Measurements from ENCODE around the gene GREB1L.

Gene GREB1L

GRCh38 chr18:21525916-21526315, 283.9 kb downstream of the GREB1L start:
- H4K8ac ChIP-seq (ENCODE audit: low read depth, low read length), result no peak overlapping the region
- no peaks in the 10 kb centered on the region for H3K4me1 ChIP-seq (ENCODE audit: control insufficient read depth in 1 of 2, insufficient read depth in 2 of 2, low read length in 2 of 2)
- no peak overlapping the region for H4K91ac ChIP-seq (ENCODE audit: low read depth, low read length)
- WGBS (ENCODE audit: extremely low coverage, insufficient coverage, insufficient read length), result no CpG with 5 or more reads among the region's 2 CpGs
- H4K12ac ChIP-seq (ENCODE audit: low read depth, low read length), result no peak overlapping the region
- H3K4me2 ChIP-seq (ENCODE audit: low read length), result no peak overlapping the region
- H3K9ac ChIP-seq (ENCODE audit: low read length), result no peak overlapping the region
- no peak overlapping the region for H3K4ac ChIP-seq (ENCODE audit: low read depth, low read length)
- H2BK120ac ChIP-seq (ENCODE audit: insufficient read depth, low read length, poor library complexity), result no peak overlapping the region
- no peaks in the 10 kb centered on the region for H3K79me2 ChIP-seq (ENCODE audit: control insufficient read depth, insufficient read depth, low read length, poor library complexity)
- H3K9me3 ChIP-seq (ENCODE audit: insufficient read depth, low read depth, low read length), result no peaks in the 10 kb centered on the region
- H2AFZ ChIP-seq (ENCODE audit: insufficient read depth, low read length, poor library complexity), result no peak overlapping the region
- no peak overlapping the region for H3K18ac ChIP-seq (ENCODE audit: low read length)
- H3K23ac ChIP-seq (ENCODE audit: low read length), result no peak overlapping the region
- no peak overlapping the region for H3K4me3 ChIP-seq (ENCODE audit: low read depth, low read length)
- H3K79me1 ChIP-seq (ENCODE audit: low read length), result no peaks in the 10 kb centered on the region
- no peak overlapping the region for H2BK5ac ChIP-seq (ENCODE audit: low read depth, low read length, poor library complexity)
- DNase-seq, result no peak
- no peak overlapping the region for H3K27ac ChIP-seq (ENCODE audit: low read depth, low read length)
- no peak overlapping the region for H3K14ac ChIP-seq (ENCODE audit: low read length)
- H2BK12ac ChIP-seq (ENCODE audit: low read length), result no peak overlapping the region
- no peaks in the 10 kb centered on the region for H3K27me3 ChIP-seq (ENCODE audit: insufficient read depth, low read length)
- H3K36me3 ChIP-seq (ENCODE audit: control insufficient read depth in 1 of 2, insufficient read depth in 2 of 2, low read length in 2 of 2), result peaks cover 14 to 20% of the 10 kb centered on the region in 2 experiments
- H2AK5ac ChIP-seq (ENCODE audit: low read length), result no peak overlapping the region

- Histone ChIP-seq H4K12ac (ENCODE audit: low read depth, low read length) (no peak overlapping the region), H4K91ac (ENCODE audit: low read depth, low read length) (no peak overlapping the region), H2AK5ac (ENCODE audit: low read length) (no peak overlapping the region), H3K23ac (ENCODE audit: low read length) (no peak overlapping the region), H4K8ac (ENCODE audit: low read depth, low read length) (no peak overlapping the region), H3K9ac (ENCODE audit: low read length) (no peak overlapping the region), H3K9me3 (ENCODE audit: insufficient read depth, low read depth, low read length) (no peaks in the 10 kb centered on the region), H2BK5ac (ENCODE audit: low read depth, low read length, poor library complexity) (no peak overlapping the region), H2BK12ac (ENCODE audit: low read length) (no peak overlapping the region), H3K4me1 (ENCODE audit: control insufficient read depth in 1 of 2, insufficient read depth in 2 of 2, low read length in 2 of 2) (no peaks in the 10 kb centered on the region), H3K4me3 (ENCODE audit: low read depth, low read length) (no peak overlapping the region), H3K18ac (ENCODE audit: low read length) (no peak overlapping the region), H3K79me1 (ENCODE audit: low read length) (no peaks in the 10 kb centered on the region), H3K14ac (ENCODE audit: low read length) (no peak overlapping the region), H2BK120ac (ENCODE audit: insufficient read depth, low read length, poor library complexity) (no peak overlapping the region), H3K27me3 (ENCODE audit: insufficient read depth, low read length) (no peaks in the 10 kb centered on the region), H3K4ac (ENCODE audit: low read depth, low read length) (no peak overlapping the region), H3K36me3 (ENCODE audit: control insufficient read depth in 1 of 2, insufficient read depth in 2 of 2, low read length in 2 of 2) (peaks cover 15 to 22% of the 10 kb centered on the region in 2 experiments), H3K79me2 (ENCODE audit: control insufficient read depth, insufficient read depth, low read length, poor library complexity) (no peaks in the 10 kb centered on the region), H3K27ac (ENCODE audit: low read depth, low read length) (no peak overlapping the region), H3K4me2 (ENCODE audit: low read length) (no peak overlapping the region), H2AFZ (ENCODE audit: insufficient read depth, low read length, poor library complexity) (no peak overlapping the region)
- WGBS (ENCODE audit: extremely low coverage, insufficient coverage, insufficient read length), result no CpG with 5 or more reads among the region's 2 CpGs
- DNase-seq, result no peak
Measured at GRCh38 chr18:21526463-21526862, 284.4 kb downstream of the GREB1L start.

GRCh38 chr18:21534327-21534726, 292.3 kb downstream of the GREB1L start:
- Histone ChIP-seq H2BK5ac (ENCODE audit: low read depth, low read length, poor library complexity) (no peak overlapping the region), H2AK5ac (ENCODE audit: low read length) (no peak overlapping the region), H2BK12ac (ENCODE audit: low read length) (no peak overlapping the region), H4K8ac (ENCODE audit: low read depth, low read length) (no peak overlapping the region), H2BK120ac (ENCODE audit: insufficient read depth, low read length, poor library complexity) (no peak overlapping the region), H3K4me3 (ENCODE audit: low read depth, low read length) (no peak overlapping the region), H4K91ac (ENCODE audit: low read depth, low read length) (no peak overlapping the region), H3K14ac (ENCODE audit: low read length) (no peak overlapping the region), H3K18ac (ENCODE audit: low read length) (no peak overlapping the region), H3K79me2 (ENCODE audit: control insufficient read depth, insufficient read depth, low read length, poor library complexity) (no peaks in the 10 kb centered on the region), H3K4me1 (ENCODE audit: control insufficient read depth in 1 of 2, insufficient read depth in 2 of 2, low read length in 2 of 2) (no peaks in the 10 kb centered on the region), H3K4me2 (ENCODE audit: low read length) (no peak overlapping the region), H3K23ac (ENCODE audit: low read length) (no peak overlapping the region), H2AFZ (ENCODE audit: insufficient read depth, low read length, poor library complexity) (no peak overlapping the region), H3K9me3 (ENCODE audit: insufficient read depth, low read depth, low read length) (no peaks in the 10 kb centered on the region), H3K79me1 (ENCODE audit: low read length) (no peaks in the 10 kb centered on the region), H3K36me3 (ENCODE audit: control insufficient read depth in 1 of 2, insufficient read depth in 2 of 2, low read length in 2 of 2) (peaks cover 17 to 22% of the 10 kb centered on the region in 2 experiments), H3K27me3 (ENCODE audit: insufficient read depth, low read length) (no peaks in the 10 kb centered on the region), H3K27ac (ENCODE audit: low read depth, low read length) (no peak overlapping the region), H3K4ac (ENCODE audit: low read depth, low read length) (no peak overlapping the region), H4K12ac (ENCODE audit: low read depth, low read length) (no peak overlapping the region), H3K9ac (ENCODE audit: low read length) (no peak overlapping the region)
- WGBS (ENCODE audit: extremely low coverage, insufficient coverage, insufficient read length), result no CpG with 5 or more reads among the region's 1 CpG
- DNase-seq, result no peak

- H3K27ac ChIP-seq (ENCODE audit: low read depth, low read length), result no peak overlapping the region
- H4K12ac ChIP-seq (ENCODE audit: low read depth, low read length), result no peak overlapping the region
- no peak overlapping the region for H2BK12ac ChIP-seq (ENCODE audit: low read length)
- H3K23ac ChIP-seq (ENCODE audit: low read length), result no peak overlapping the region
- H2BK5ac ChIP-seq (ENCODE audit: low read depth, low read length, poor library complexity), result no peak overlapping the region
- no peaks in the 10 kb centered on the region for H3K4me1 ChIP-seq (ENCODE audit: control insufficient read depth in 1 of 2, insufficient read depth in 2 of 2, low read length in 2 of 2)
- no peaks in the 10 kb centered on the region for H3K9me3 ChIP-seq (ENCODE audit: insufficient read depth, low read depth, low read length)
- H2BK120ac ChIP-seq (ENCODE audit: insufficient read depth, low read length, poor library complexity), result no peak overlapping the region
- H3K4me3 ChIP-seq (ENCODE audit: low read depth, low read length), result no peak overlapping the region
- H2AK5ac ChIP-seq (ENCODE audit: low read length), result no peak overlapping the region
- no peak overlapping the region for H3K4ac ChIP-seq (ENCODE audit: low read depth, low read length)
- no peaks in the 10 kb centered on the region for H3K79me2 ChIP-seq (ENCODE audit: control insufficient read depth, insufficient read depth, low read length, poor library complexity)
- H3K79me1 ChIP-seq (ENCODE audit: low read length), result no peaks in the 10 kb centered on the region
- no peak overlapping the region for H4K91ac ChIP-seq (ENCODE audit: low read depth, low read length)
- WGBS (ENCODE audit: extremely low coverage, insufficient coverage, insufficient read length), result no CpG with 5 or more reads among the region's 3 CpGs
- H4K8ac ChIP-seq (ENCODE audit: low read depth, low read length), result no peak overlapping the region
- H3K18ac ChIP-seq (ENCODE audit: low read length), result no peak overlapping the region
- H3K14ac ChIP-seq (ENCODE audit: low read length), result no peak overlapping the region
- H3K27me3 ChIP-seq (ENCODE audit: insufficient read depth, low read length), result no peaks in the 10 kb centered on the region
- DNase-seq, result no peak
- H2AFZ ChIP-seq (ENCODE audit: insufficient read depth, low read length, poor library complexity), result no peak overlapping the region
- no peak overlapping the region for H3K4me2 ChIP-seq (ENCODE audit: low read length)
- no peak overlapping the region for H3K9ac ChIP-seq (ENCODE audit: low read length)
- H3K36me3 ChIP-seq (ENCODE audit: control insufficient read depth in 1 of 2, insufficient read depth in 2 of 2, low read length in 2 of 2), result peaks cover 13 to 19% of the 10 kb centered on the region in 2 experiments
Measured at GRCh38 chr18:21538230-21538629, 296.2 kb downstream of the GREB1L start.

Data from trophoblast cell (in vitro differentiated cells and primary cell).